IPS DF 4.7 (cell line): Measurements from ENCODE around the gene GLRX2.
"Not testable (repeated sequence)": the region's sequence is repeated elsewhere in the genome, so short reads cannot be mapped to it uniquely, and the experiment has no call there.

Source experiments
- DNase-seq: peaks from one replicate; pipeline ENCODE4 v3.0.0-alpha.2; 2013; ENCODE audit warnings: low spot score; ENCODE audit errors: extremely low read depth

GLRX2 gene, protein sequence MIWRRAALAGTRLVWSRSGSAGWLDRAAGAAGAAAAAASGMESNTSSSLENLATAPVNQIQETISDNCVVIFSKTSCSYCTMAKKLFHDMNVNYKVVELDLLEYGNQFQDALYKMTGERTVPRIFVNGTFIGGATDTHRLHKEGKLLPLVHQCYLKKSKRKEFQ

DNA sequence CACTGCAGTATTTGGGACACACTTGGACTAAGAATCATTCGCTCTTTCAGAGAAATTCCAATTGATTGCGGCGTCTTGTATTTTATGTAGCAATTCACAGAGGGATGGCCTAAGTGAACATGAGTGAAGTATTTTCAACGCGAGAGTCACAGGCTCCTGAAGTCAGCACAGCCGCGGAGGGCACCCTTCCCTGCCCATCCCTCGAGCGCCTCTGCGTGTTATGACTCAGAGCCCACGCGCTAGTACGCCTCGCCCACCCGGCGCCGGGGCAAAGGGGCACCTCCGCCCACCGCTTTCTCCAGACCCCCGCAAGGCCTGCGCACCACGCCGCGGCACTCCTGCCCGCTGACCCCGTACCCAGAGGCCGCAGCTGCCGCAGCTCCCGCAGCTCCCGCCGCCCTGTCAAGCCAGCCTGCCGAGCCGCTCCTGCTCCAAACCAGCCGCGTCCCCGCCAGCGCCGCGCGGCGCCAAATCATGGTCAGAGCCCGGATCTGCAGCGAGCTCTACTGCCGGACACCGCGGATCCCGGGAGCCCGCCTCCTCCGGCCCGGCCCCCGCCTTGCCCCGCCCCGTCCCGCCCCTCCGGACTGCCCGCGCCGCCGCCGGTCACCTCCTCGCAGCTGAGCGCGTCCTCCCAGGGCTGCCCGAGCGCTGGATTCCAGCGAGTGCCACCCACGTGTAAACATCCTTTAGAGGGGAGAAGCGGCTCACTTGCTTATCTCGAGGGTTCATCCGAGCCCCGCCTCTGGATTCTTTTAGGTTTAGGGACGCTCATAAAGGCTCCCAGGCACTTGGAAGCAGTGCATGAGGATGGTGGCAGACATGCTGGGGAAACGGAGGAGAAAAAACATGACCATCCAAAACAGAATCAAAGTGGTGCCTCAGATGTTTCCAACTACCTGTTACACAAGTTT, at the start of gene GLRX2:
GLRX2 (minus strand) TSS at position 508 of the 914 bp plus-strand sequence; CDS start at position 476, 32 bp downstream.
- no peak for DNase-seq

DNA sequence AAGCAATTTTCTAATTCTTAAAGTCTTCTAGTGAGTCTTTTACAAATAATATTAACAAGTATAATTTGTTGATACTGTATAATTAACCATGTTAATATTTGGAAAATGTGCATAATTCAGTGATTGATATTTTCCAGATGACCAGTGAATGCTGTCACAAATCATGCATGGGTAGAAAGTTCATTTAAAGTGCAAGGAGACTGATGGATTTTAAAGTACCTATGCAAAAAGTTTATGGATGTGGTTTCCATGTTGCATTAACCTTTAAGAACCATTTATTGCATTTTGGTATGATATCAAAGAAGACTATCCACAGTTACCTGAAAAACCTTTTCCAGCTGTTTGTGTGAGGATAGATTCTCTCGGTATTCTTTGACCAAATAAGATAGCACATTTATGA, 39.8 kb upstream of the GLRX2 start:
- no peak for DNase-seq

DNA sequence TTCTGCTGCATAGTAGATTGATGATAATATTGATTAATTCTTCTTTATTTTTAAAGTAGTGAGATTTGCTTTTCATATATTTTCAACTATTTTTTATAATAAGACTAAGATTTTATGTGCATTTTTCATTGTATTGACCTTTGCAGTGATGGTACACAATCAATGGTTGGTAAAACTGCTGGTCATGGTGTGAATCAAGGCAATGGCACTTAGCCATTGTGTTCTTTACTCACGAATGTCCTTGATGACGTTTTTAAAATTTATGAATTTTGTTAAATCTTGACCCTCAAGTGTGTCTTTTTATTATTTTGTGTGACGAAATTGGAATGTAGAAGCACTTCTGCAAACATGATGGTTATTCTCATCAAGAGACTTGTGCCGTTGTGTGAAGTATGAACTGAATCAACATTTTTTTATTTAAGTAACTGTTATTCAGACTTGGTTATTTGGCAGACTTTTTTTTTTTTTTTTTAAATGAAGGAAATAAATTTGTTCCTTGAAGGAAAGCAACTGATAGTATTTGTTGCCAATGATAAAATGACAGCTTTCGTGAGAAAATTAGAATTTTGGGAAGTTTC, 39.2 kb upstream of the GLRX2 start:
- no peak for DNase-seq

DNA sequence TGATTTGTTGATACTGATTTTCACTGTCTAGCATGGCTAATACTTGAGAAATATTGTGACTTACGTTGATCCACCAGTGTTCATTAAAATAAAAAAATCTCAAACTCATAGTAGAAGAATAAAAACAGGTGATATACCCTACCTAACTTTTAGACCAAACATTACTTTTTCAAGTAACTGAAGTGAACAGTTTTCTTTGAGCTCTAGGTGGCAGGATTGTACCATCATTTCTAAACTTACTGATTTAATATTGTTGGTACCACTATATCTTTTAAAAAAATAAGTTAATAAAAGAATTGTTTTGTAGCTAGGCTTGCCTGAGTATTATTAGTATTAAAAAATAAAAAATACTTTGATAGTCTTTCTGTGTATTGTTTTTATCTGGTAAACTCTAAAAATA, 38.1 kb upstream of the GLRX2 start:
- no peak for DNase-seq

DNA sequence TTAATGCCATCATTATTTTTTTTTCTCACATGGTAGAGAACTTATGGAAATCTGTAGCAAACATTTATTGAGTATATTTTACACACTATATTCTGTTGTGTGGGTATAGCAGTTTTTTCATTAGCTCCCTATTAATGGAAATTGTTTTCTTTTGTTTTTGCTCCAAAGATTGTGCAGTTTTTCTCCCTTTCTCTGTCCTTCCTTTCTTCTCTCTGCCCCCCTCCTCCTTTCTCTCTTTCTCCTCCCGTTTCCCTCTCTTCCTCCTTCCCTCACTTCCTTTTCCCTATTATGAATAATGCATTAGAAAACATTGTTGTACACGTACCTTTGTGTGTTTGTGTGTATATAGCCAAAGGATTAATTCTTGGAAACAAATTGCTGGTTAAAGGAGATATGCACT, 37.2 kb upstream of the GLRX2 start:
- DNase-seq: no peak

DNA sequence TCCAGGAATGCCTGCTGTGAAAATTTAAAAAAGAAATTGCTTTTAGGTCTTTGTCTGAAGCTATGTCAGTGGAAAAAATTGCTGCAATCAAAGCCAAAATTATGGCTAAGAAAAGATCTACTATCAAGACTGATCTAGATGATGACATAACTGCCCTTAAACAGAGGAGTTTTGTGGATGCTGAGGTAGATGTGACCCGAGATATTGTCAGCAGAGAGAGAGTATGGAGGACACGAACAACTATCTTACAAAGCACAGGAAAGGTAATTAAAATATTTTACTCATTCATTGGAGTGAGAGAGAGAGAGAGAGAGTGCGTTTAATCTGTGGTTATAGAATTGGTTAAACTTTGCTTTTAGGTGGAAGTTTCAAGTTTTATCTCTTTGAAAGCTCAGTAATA, 36.6 kb upstream of the GLRX2 start:
- no peak for DNase-seq

DNA sequence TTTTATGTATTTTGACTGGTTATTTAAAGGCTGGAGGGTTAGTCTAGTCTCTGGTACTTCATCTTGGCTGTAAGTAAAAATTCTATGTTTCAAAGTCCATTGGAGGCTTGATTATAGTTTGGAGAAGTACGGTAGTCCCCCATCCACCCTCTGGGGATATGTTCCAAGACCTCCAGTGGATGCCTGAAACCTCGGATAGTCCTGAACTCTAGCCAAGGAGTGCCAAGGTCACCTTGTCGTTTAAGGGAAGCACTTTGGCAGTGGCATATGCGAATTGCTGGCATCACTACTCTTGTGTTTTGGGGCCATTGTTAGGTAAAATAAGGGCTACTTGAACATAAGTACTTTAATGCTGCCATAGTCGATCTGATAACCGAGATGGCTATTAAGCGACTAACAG, 35.0 kb upstream of the GLRX2 start:
- DNase-seq: no peak

DNA sequence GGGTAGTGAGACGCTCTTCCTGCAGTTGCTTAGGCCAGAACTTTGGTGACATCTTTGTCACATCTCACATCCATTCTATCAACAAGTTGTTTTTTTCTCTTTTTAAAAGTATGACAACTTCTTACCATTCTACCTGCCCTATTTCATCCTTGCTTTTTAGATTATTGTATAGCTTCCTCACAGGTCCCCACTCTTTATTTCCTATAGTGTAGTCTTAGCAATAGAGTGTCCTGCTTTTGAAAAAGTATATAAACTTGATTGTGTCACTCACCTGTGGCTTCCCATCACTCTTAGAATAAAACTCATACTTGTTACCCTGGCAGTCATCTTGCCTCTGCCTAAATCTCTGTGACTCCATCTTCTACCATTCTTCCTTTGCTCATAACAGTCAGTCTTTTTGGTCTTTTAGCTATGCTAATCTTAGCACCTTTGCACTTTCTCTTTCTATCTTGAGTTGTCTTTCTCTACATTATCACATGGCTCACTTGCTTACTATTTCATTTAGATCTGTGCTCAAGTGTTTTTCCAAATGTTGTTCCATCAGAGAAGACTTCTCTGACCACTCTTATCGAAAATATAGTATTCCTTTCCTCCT, 26.1 kb upstream of the GLRX2 start:
- DNase-seq: no peak

DNA sequence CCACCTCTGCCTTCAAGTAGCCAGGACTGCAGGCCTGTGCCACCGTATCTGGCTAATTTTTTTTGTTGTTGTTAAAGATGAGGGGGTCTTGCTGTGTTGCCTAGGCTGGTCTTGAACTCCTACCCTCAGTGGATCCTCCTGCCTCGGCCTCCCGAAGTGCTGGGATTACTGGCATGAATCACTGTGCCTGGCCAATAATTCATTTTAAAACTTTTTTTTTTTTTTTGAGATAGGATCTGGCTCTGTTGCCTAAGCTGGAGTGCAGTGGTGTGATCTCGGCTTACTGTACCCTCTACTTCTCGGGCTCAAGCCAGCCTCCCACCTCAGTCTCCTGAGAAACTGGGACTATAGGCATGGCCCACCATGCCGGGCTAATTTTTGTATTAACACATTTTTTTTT, 20.2 kb upstream of the GLRX2 start:
- DNase-seq: no peak

DNA sequence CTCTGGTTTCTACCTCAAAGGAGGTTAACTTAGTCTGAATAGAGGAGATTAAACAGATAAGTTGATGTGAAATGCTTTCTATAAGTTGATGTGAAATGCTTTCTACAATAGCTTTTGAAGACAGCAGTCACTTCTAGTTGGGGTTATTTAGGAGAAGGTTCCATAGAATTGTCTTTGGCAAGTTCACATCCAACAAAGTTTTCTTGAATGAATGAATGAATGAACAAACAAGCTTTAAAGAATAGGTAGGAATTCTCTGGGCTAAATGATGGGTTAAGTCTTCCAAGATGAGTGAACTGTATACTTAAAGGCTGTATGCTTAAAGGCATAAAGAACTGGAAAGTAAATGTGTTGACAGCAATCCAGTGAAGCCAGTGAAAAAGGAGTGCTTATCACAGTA, 18.5 kb upstream of the GLRX2 start:
- DNase-seq: no peak

DNA sequence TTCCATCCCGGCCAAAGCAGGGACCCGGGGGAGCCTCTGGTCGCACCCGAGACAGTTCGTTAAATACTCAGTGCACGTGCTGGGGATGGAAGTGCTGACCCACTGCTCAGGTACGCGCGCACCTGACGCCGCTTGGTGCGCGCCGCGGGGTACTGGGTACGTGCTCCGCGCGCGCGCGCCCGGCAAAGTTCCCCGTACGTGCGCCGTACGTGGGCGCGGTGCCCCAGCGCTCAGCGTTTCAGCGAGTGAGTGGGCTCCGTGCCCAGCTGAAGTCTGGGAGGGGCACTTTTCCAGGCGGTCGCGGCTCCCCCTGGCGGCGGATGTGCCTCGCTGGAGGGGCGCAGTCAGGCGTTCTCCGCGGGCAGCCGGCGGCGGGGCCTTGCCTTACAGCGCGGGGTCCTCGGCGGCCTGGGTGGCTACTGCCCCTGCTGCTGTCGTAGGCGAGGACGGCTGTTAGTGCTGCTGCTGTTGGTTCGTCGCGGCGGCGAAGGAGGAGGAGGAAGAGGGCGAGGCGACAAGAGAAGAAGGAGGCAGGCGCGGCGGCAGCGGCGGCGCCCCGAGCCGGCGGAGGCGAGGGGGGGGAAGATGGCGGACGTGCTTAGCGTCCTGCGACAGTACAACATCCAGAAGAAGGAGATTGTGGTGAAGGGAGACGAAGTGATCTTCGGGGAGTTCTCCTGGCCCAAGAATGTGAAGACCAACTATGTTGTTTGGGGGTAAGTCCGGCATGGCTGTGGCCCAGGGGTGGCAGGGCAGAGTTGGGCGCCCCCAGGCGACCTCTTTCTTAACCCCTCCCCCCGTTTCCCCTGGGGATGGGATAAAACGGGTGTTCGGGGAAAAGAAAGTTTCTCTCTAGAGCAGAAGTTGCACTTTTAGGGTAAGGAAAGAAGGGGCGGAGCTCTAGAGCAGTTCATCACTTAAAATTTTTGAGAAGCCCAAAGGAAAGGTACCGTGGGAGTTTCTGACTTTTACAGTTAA, 16.7 kb upstream of the GLRX2 start, which contains the start of gene CDC73:
CDC73 (plus strand) TSS at position 416 of the 978 bp plus-strand sequence; CDS start at position 586, 170 bp downstream.
- DNase-seq: no peak

DNA sequence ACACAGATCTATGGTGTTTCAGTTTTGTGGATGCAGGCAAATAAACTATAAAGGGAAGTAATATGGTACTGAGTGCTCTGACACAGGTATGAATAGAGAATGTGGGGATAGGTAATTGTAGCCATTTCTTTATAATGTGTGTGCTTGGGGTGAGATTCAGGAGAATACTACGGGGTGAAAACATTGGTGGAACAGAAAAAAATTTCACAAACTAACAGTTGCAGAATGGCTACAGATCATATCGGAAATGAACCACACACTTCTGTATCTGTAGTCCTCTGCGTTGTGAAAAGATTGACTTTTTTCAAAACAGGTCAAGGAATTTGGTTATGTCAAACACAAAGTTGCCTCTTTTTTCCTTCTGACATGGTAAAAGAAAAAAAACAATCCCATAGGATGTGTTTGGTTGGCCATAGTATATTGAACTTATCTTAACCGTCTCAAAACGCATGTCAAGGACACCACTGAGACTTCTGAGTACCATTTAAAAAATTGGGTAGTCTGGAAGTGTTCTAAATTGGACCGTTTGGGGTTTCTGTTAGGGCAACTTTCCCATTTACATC, 15.5 kb upstream of the GLRX2 start:
- no peak for DNase-seq

DNA sequence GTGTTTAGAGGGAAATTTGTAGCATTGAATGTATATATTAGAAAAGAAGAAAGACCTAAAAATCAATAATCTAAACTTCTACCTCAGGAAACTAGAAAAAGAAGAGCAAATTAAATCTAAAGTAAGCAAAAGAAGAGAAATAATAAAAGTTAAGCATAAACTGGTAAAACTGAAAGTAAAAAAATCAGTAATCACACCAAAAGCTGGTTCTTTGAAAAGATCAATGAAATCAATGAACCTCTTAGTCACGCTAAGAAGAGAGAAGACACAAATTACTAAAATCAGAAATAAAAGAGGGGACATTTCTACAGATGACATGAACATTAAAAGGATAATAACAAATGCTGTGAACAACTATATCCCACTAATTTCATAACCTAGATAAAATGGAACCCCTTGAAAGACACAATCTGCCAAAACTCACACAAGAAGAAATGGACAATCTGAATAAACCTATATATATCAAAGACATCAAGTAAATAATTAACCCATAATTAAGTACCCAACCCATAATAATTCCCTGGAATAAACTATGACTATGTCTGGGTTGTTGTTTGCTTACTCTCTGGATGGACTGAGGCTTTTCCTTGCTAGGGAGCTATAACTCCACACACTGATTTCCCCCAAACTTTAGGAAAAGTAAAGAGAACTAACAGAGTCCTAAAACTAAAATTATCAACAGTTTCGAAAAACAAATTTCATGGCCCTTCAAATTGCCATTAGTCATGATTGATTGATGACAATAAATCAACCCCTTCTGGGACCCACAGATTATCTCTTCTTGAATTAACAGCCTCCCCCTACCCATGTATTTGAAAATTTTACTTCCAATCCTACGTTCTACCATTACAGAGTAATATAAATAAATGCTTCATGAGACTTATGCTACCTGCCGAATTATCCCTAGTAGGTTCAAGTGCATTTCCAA, 13.9 kb upstream of the GLRX2 start:
- no peak for DNase-seq

DNA sequence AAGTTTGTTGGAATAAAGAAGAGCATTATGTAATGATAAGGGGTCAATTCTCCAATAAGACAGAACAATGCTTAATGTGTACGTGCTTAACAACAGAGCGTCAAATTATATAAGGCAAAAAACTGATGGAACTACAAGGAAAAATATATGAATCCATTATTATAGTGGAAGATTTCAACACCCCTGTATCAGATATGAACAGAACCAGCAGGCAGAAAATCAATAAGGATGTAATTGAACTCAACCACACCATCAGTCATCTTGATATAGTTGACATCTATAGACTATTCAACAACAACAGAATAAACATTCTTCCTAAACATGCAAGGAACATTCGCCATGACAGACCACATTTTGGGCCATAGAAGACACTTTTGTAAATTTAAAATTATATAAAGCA, 13.0 kb upstream of the GLRX2 start:
- no peak for DNase-seq

DNA sequence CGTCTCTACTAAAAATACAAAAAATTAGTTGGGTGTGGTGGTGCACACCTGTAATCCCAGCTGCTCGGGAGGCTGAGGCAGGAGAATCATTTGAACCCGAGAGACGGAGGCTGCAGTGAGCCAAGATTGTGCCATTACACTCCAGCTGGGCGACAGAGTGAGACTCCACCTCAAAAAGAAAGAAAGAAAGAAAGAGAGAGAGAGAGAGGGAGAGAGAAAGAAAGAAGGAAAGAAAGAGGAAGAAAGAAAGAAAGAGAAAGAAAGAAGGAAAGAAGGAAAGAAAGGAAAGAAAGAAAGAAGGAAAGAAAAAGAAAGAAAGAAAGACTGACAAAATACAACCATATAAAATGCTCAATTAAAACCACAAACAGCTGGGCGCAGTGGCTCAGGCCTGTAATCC, 12.0 kb upstream of the GLRX2 start:
- not testable (repeated sequence) for DNase-seq

DNA sequence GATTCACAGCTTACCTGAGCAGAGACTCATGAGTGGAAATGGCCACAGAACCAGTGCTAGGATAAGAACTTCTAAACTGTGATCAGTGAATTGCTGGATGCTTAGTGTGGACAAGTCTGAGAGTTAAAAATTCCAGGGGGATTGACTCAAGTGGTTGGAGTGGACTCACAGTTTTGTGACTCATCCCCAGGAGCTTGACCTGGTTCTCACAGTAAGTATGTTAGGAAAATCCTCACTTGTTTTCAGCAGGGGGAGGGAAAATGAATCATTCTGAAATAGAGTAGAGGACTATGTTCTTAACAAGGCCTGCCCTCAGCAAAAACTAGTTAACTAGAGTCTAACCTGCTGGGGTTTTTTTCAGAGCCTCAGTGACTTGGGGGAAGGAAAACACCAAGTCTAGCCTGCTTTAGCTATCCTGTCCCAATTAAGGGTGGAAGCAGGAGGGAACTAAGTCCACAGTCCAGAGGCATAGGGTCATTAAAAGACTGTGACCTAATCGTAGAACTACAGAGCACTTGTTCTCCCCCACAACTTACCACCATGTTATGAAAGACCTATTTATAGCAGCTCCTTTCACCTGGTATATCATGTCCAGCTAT, 10.5 kb upstream of the GLRX2 start:
- DNase-seq: no peak

DNA sequence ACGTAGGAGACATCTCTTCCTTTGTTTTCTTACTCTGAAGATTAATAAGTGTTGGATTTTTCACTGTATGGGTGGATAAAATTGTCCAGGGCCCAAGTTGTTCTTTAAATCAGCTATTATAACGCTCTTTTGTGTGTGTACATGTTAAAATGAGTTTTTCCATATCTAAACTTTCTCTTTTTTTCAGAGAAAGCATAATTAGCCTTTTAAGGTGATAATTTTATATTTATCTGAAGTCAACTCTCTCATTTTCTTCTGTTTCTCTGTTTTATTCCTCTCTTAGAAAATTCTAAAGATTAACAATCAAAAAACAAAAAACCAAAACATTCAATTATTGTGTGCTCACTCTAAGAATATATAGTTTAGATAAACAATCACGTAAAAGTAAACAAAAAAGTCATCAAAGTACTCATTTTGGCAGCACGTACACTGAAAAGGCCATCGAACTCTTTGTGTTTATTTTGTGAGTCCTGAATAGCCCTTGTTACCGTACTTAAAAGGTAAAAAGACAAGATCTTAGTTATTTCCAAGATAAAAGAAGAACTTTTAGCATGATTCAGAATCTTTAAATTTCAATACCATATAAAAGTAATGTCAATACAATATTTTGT, 9.4 kb upstream of the GLRX2 start:
- no peak for DNase-seq

DNA sequence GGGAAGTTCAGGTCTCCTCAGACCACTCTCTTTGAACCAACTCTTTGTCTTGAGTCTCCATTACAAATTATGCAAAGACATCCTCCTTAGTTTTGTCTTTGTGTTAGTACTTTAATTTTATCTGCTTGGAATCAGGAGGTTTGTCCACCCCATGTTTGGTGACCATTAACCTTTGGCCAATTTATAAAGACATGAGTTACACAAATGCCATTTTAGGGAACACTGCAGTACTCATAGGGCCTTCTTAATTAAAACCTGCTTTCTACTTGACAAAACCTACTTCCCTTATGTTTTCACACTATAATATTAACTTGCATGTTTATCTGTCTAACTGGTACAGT, 8.7 kb upstream of the GLRX2 start:
- DNase-seq: no peak
